ENCODE data around the gene ISCU. TPM values are rescaled to one million over a fixed set of nuclear protein-coding genes. Genes with fewer than 3 reads are reported as not detected.

The ISCU gene
- total RNA-seq, 1 experiment from 2014 or later: 86.9 TPM

DNA sequence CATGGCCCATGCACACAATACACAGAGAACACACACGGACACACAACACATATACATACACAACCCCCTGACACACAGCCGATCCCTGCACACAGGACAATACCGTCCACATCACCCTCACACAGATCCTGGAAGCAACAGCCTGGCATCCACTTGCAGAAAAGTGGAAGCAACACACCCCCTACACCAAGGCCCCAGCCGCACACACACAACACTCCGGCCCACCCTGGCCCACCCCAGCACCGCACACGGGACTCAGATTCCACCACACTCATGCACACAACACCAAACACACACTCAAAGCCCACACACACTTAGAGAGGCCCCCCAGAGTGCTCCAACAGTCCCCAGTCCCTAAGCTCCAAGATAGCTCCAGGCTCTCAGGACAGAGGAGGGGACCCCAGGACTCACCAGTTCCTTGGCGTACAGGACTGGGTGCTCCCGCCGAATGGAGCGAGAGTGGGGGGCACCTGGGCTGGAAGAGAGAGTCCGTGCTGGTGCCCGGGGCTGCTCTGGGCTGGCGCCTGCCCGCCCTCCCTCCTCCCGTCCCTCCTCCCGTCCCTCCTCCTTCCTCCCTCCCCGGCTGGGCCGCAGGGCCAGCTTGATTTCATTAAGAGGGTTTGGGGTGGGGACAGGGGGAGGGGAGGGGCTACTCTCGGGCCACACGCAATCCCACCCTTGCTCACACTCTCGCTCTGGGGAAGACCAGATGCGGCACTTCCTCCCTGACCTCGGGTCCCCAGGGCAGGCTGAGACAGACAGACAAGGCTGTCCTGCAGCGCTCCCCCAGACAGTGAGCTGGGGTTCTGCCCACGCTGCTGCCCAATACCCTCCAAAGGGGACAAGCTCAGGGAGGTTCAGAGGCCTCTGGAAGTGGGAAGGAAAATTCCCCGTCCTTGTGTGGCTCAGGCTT lies 35.4 kb downstream of the ISCU start, which contains the start of gene TMEM119:
TMEM119 (minus strand) TSS at position 526 of the 913 bp plus-strand sequence. CDS start 5,701 bp downstream, outside the sequence.
- H3K4me1 ChIP-seq: no peaks in the 10 kb centered on the region
- no peaks in the 10 kb centered on the region for H3K27me3 ChIP-seq (replicated peaks; ENCODE audit: control insufficient read depth, insufficient read depth, low read length)
- DNase-seq: no peak
- Mint-ChIP-seq H3K27ac (ENCODE audit: unreplicated experiment) (no peak within 1 kb of the TSS), H3K36me3 (ENCODE audit: insufficient read depth, unreplicated experiment) (no peaks in the 10 kb centered on the region), H3K27me3 (ENCODE audit: insufficient read depth, unreplicated experiment) (no peaks in the 10 kb centered on the region), H3K9me3 (ENCODE audit: unreplicated experiment) (no peaks in the 10 kb centered on the region), H3K4me3 (ENCODE audit: unreplicated experiment) (no peak within 1 kb of the TSS), H3K4me1 (ENCODE audit: low read depth, unreplicated experiment) (no peaks in the 10 kb centered on the region)
- H3K4me3 ChIP-seq (ENCODE audit: low read depth, low read length): no peak within 1 kb of the TSS
- intact Hi-C loops (cut with micrococcal nuclease; ENCODE audit: unreplicated experiment): no loop called here
- no TSS peak for BruUV-seq (replicated peaks)
- ChIA-PET CTCF (no interaction called here), POLR2A (no interaction called here)
- no peaks in the 10 kb centered on the region for H3K9me3 ChIP-seq
- H3K36me3 ChIP-seq (ENCODE audit: control insufficient read depth, insufficient read depth, low read length): no peaks in the 10 kb centered on the region
- no peak for TF ChIP-seq CTCF (IDR thresholded peaks at IDR 0.05; ENCODE audit: insufficient read depth in 1 of 2, low read depth in 1 of 2, low read length in 1 of 2, severe bottlenecking in 1 of 2, unreplicated experiment in 1 of 2)

DNA sequence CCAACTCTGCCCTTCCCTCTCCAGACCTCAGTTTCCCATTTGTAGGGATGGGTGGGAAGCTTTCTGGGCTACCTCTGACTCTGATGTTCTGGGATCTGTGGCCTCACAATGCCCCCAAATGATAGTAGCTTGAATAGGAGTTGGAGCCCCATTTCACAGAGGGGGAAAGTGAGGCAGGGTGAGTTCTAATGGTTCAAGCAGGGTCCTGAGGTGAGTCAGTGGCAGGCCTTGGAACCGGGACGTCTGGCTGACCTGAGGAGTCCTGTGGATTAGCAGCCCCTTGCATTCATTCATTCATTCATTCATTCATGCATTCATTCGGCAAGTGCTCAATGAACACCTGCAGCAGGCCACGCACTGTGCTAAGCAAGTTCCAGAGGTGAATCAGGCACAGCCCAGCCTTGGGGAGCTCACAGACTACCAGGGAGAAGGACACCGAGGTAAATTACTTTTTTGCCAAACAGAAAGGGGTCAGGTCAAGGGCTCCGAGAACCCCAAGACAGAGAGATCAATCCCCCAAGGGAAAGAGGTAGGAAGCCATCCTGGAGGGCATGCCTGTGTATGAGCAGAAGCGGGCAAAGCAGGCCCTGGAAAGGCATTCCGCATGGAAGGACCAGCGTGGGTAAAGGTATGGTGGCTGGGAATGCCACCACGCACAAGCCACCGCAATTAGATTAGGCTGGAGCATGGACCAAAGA lies 36.3 kb downstream of the ISCU start:
- Mint-ChIP-seq H3K27ac (ENCODE audit: unreplicated experiment) (no peak overlapping the region), H3K36me3 (ENCODE audit: insufficient read depth, unreplicated experiment) (no peaks in the 10 kb centered on the region)
- CTCF ChIA-PET: no interaction called here

More for the DNA sequence above, 36.3 kb downstream of the ISCU start:
- Histone ChIP-seq H3K9me3 (no peaks in the 10 kb centered on the region), H3K4me1 (no peaks in the 10 kb centered on the region), H3K4me3 (ENCODE audit: low read depth, low read length) (no peak overlapping the region), H3K27me3 (replicated peaks; ENCODE audit: control insufficient read depth, insufficient read depth, low read length) (no peaks in the 10 kb centered on the region), H3K36me3 (ENCODE audit: control insufficient read depth, insufficient read depth, low read length) (no peaks in the 10 kb centered on the region)
- no peak overlapping the region for H3K4me3 Mint-ChIP-seq (ENCODE audit: unreplicated experiment)
- H3K9me3 Mint-ChIP-seq (ENCODE audit: unreplicated experiment): no peaks in the 10 kb centered on the region
- no peaks in the 10 kb centered on the region for H3K4me1 Mint-ChIP-seq (ENCODE audit: low read depth, unreplicated experiment)
- intact Hi-C loops (cut with micrococcal nuclease; ENCODE audit: unreplicated experiment): no loop called here
- no peak for TF ChIP-seq CTCF (IDR thresholded peaks at IDR 0.05; ENCODE audit: insufficient read depth in 1 of 2, low read depth in 1 of 2, low read length in 1 of 2, severe bottlenecking in 1 of 2, unreplicated experiment in 1 of 2)
- POLR2A ChIA-PET: no interaction called here
- no peak for DNase-seq
- H3K27me3 Mint-ChIP-seq (ENCODE audit: insufficient read depth, unreplicated experiment): no peaks in the 10 kb centered on the region
- no TSS peak for BruUV-seq (replicated peaks)
